Chondrocyte (in vitro differentiated cells): ENCODE data around the gene RBM33. TPM values are rescaled to one million over a fixed set of nuclear protein-coding genes. Genes with fewer than 3 reads are reported as not detected.

Experiments
- DNase-seq: peaks from one replicate; pipeline ENCODE4 v3.0.0; 2021; ENCODE audit warnings: mixed read lengths, low spot score
- H3K27ac Mint-ChIP-seq: one replicate; pipeline ENCODE4 v1.8.0; 2021; ENCODE audit warnings: mild to moderate bottlenecking, moderate library complexity, mixed read lengths; ENCODE audit not compliant: unreplicated experiment
- H3K27me3 Mint-ChIP-seq: 2 replicates; pipeline ENCODE4 v1.8.0; 2021; ENCODE audit warnings: low read depth, mixed read lengths
- H3K36me3 Mint-ChIP-seq: 2 replicates; pipeline ENCODE4 v1.8.0; 2021; ENCODE audit warnings: low read depth, mixed read lengths
- H3K4me1 Mint-ChIP-seq: 2 replicates; pipeline ENCODE4 v1.8.0; 2021; ENCODE audit warnings: low read depth, mild to moderate bottlenecking, mixed read lengths
- H3K4me3 Mint-ChIP-seq: one replicate; pipeline ENCODE4 v1.8.0; 2021; ENCODE audit warnings: mild to moderate bottlenecking, moderate library complexity, mixed read lengths; ENCODE audit not compliant: unreplicated experiment
- H3K9me3 Mint-ChIP-seq: 2 replicates; pipeline ENCODE4 v1.8.0; 2021; ENCODE audit warnings: low read depth, mixed read lengths
- total RNA-seq: library from RNA; stranded (reverse); gene quantifications from 3 replicates; pipeline ENCODE4 v1.2.1, GENCODE V29; 2021
- TF ChIP-seq, protein P1 (sequence below): fragments of 200-600 bp; sonication (generic); IDR thresholded peaks from 2 replicates; pipeline ENCODE4 v1.5.0; 2021; ENCODE audit warnings: antibody characterized with exemption, mild to moderate bottlenecking, moderate library complexity

RBM33 gene
- total RNA-seq, 1 donor from 2014 or later, result 43.8 TPM

DNA sequence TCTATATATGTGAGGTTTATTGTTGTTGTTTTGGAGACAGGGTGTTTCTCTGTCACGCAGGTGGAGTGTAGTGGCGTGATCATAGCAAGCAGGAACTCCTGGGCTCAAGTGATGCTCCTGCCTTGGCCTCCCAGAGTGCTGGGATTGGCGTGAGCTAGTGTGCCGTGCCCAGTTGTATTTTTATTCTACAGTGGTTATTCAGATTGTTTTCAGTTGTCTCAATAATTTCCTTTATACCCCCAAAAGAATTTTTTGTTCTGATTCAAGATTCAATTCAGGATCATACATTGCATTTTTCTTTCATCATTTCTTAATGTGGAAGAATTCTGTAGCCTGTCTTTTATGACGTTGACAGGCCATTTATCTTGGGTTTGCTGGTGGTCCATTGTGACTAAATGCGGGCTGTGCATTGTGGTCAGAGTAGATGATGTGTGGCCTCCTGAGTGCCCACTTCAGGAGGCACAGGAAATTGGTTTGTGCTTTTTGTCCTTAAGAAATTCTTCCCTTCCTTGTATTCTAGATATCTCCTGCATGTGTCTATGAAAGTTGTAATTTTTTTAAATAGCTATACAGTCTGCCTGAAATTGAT lies 22.9 kb downstream of the RBM33 start:
- H3K36me3 Mint-ChIP-seq, result no peaks in the 10 kb centered on the region
- H3K4me1 Mint-ChIP-seq, result peaks cover 69% of the 10 kb centered on the region
- no peaks in the 10 kb centered on the region for H3K27me3 Mint-ChIP-seq
- peak overlapping the region; percentile 76 for H3K27ac Mint-ChIP-seq
- TF ChIP-seq, protein P1, sequence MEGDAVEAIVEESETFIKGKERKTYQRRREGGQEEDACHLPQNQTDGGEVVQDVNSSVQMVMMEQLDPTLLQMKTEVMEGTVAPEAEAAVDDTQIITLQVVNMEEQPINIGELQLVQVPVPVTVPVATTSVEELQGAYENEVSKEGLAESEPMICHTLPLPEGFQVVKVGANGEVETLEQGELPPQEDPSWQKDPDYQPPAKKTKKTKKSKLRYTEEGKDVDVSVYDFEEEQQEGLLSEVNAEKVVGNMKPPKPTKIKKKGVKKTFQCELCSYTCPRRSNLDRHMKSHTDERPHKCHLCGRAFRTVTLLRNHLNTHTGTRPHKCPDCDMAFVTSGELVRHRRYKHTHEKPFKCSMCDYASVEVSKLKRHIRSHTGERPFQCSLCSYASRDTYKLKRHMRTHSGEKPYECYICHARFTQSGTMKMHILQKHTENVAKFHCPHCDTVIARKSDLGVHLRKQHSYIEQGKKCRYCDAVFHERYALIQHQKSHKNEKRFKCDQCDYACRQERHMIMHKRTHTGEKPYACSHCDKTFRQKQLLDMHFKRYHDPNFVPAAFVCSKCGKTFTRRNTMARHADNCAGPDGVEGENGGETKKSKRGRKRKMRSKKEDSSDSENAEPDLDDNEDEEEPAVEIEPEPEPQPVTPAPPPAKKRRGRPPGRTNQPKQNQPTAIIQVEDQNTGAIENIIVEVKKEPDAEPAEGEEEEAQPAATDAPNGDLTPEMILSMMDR, result no peak
- no peak overlapping the region for H3K4me3 Mint-ChIP-seq
- DNase-seq, result no peak
- H3K9me3 Mint-ChIP-seq, result no peaks in the 10 kb centered on the region

DNA sequence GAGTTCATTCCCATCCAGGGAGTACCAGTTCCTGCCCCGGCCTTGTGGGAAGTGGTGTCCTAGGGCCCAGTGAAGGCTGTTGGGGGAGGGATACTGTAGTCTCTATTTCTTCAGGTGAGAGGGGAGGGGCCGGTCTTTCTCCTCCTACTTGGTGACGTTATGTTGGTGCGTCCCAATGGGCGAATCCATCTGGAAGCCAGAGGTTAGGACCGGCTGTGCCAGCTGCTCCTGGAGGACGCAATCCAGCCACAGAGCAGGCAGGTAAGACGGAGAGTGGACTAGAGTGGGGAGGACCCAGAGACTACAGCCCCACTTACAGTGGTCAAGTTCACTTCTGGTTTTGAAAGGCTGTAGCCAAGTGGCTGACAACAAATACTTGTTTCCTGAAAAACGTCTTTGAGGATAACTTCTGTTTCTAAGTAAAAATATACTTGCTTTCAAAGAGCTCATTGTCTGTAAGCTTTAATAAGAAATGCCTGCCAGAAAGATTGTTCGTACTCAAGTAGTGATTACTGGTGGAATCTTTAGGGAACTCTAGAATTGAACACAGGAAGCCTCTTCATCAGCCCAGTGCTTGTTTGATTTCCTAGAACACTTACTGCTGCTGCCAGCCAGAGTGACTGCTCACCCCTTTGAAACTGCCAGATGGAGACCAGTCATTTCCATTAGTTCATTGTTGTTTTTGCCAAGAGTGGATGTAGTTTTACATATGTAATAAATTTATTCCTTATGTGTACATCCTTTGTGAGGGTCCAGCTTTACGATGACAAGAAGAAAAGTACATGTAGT lies 25.4 kb downstream of the RBM33 start:
- Mint-ChIP-seq H3K9me3 (no peaks in the 10 kb centered on the region), H3K27ac (peak overlapping the region; percentile 6), H3K4me1 (peaks cover 60% of the 10 kb centered on the region), H3K4me3 (no peak overlapping the region), H3K36me3 (peaks cover 2% of the 10 kb centered on the region), H3K27me3 (no peaks in the 10 kb centered on the region)
- no peak for DNase-seq
- TF ChIP-seq, protein P1, result no peak

GRCh38 chr7:155670521-155670920 lies 26.1 kb downstream of the RBM33 start:
- no peak overlapping the region for H3K4me3 Mint-ChIP-seq
- H3K27ac Mint-ChIP-seq, result peak overlapping the region; percentile 6
- H3K27me3 Mint-ChIP-seq, result no peaks in the 10 kb centered on the region
- H3K4me1 Mint-ChIP-seq, result peaks cover 53% of the 10 kb centered on the region
- TF ChIP-seq, protein P1, result no peak
- no peaks in the 10 kb centered on the region for H3K9me3 Mint-ChIP-seq
- H3K36me3 Mint-ChIP-seq, result peaks cover 2% of the 10 kb centered on the region
- DNase-seq, result no peak

DNA sequence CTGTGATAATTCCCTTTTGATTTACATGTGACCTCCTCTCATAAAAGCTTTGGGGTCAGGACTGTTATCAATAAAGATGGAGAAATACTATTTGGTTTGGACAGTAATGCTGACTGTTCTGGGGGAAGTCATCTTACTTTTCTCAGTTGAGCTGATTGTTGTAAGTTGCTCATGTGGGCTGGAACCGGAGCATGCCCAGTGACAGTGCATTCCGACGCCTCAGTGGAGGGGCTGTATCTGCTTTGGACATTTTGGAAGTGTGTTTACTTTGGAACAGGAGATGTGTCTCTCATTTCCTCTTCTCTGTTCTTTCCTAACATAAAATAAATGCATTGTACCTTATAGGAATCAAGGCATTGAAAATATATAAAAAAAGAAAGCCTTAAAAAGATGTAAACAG lies 30.1 kb downstream of the RBM33 start:
- no peak for DNase-seq
- Mint-ChIP-seq H3K4me3 (no peak overlapping the region), H3K4me1 (peaks cover 35% of the 10 kb centered on the region), H3K27me3 (no peaks in the 10 kb centered on the region), H3K9me3 (no peaks in the 10 kb centered on the region), H3K36me3 (peaks cover 5% of the 10 kb centered on the region), H3K27ac (no peak overlapping the region)
- TF ChIP-seq, protein P1, result no peak

DNA sequence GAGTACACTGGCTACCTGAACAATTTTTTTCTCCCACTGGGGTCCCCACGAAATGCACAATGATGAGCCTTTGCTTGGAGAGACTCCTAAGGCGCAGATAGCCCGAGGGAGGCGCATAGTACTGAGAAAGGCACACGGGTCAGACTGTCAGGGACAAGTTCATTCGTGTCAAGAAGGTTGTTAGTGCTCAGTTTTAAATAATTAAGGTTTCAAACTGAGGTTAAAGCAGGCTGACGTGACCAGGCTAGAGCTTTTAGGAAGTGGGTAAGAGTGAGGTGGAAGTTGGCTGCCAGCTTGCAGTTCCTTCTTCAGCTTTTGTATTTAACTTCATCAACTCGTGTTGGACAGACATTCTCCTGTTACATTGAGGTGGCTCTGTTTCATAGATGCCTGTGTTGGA lies 31.6 kb downstream of the RBM33 start:
- TF ChIP-seq, protein P1, result no peak
- Mint-ChIP-seq H3K4me1 (peaks cover 20% of the 10 kb centered on the region), H3K36me3 (peaks cover 10% of the 10 kb centered on the region), H3K4me3 (no peak overlapping the region), H3K9me3 (no peaks in the 10 kb centered on the region), H3K27ac (no peak overlapping the region), H3K27me3 (no peaks in the 10 kb centered on the region)
- DNase-seq, result no peak
